CD1c-positive myeloid dendritic cell (primary cell): ENCODE results near the gene MAD1L1.

Experiments used
- DNase-seq: peaks from one replicate; pipeline ENCODE4 v3.0.0-alpha.2; 2016; ENCODE audit errors: extremely low spot score

Gene MAD1L1

GRCh38 chr7:2015251-2015871 is 217.4 kb downstream of the MAD1L1 start:
- DNase-seq: no peak

GRCh38 chr7:2014391-2015241 is 218.1 kb downstream of the MAD1L1 start:
- DNase-seq: no peak

GRCh38 chr7:2013381-2014311 is 219.1 kb downstream of the MAD1L1 start:
- DNase-seq: no peak

- DNase-seq: no peak
Measured at GRCh38 chr7:2012981-2013380, 219.8 kb downstream of the MAD1L1 start.

- no peak for DNase-seq
Measured at GRCh38 chr7:2012044-2012900, 220.5 kb downstream of the MAD1L1 start.

- no peak for DNase-seq
Measured at GRCh38 chr7:2011266-2012043, 221.3 kb downstream of the MAD1L1 start.

- DNase-seq: no peak
Measured at GRCh38 chr7:2010551-2011265, 222.0 kb downstream of the MAD1L1 start.

- no peak for DNase-seq
Measured at GRCh38 chr7:2010101-2010500, 222.6 kb downstream of the MAD1L1 start.

GRCh38 chr7:2009541-2010001 is 223.2 kb downstream of the MAD1L1 start:
- no peak for DNase-seq

GRCh38 chr7:2008936-2009540 is 223.7 kb downstream of the MAD1L1 start:
- DNase-seq: no peak

GRCh38 chr7:2008101-2008935 is 224.4 kb downstream of the MAD1L1 start:
- no peak for DNase-seq

GRCh38 chr7:2007551-2007950 is 225.2 kb downstream of the MAD1L1 start:
- DNase-seq: no peak

- DNase-seq: no peak
Measured at GRCh38 chr7:2006921-2007381, 225.8 kb downstream of the MAD1L1 start.

- no peak for DNase-seq
Measured at GRCh38 chr7:2006231-2006771, 226.4 kb downstream of the MAD1L1 start.

- no peak for DNase-seq
Measured at GRCh38 chr7:2005786-2006185, 227.0 kb downstream of the MAD1L1 start.

GRCh38 chr7:2004841-2005725 is 227.7 kb downstream of the MAD1L1 start:
- DNase-seq: no peak
